Muscle layer of colon (tissue), 2 donors: ENCODE data around the gene ZMIZ2.
A peak's percentile ranks its signal among the peaks of the same experiment; 100 is the strongest.
"Not testable (repeated sequence)": the region's sequence is repeated elsewhere in the genome, so short reads cannot be mapped to it uniquely, and the experiment has no call there.

Experiments used
- H3K27ac ChIP-seq: one replicate; pipeline ENCODE4 v1.7.0; 2013; ENCODE audit warnings: low read depth, mild to moderate bottlenecking, low read length, moderate library complexity
- H3K27me3 ChIP-seq, 2 donors: one replicate each; pipeline ENCODE4 v1.7.0; 2013; ENCODE audit warnings: low read length in 2 of 2, mild to moderate bottlenecking in 2 of 2; ENCODE audit not compliant: insufficient read depth in 2 of 2, control insufficient read depth in 1 of 2
- H3K36me3 ChIP-seq: one replicate; pipeline ENCODE4 v1.7.0; 2013; ENCODE audit warnings: mild to moderate bottlenecking, low read length; ENCODE audit not compliant: insufficient read depth
- H3K4me1 ChIP-seq: one replicate; pipeline ENCODE4 v1.7.0; 2013; ENCODE audit warnings: mild to moderate bottlenecking, low read length; ENCODE audit not compliant: insufficient read depth
- H3K4me3 ChIP-seq, 2 donors: one replicate each; pipeline ENCODE4 v1.7.0; 2013; ENCODE audit warnings: low read length in 2 of 2, low read depth in 1 of 2, mild to moderate bottlenecking in 1 of 2, moderate library complexity in 1 of 2
- H3K9ac ChIP-seq: one replicate; pipeline ENCODE4 v1.7.0; 2013; ENCODE audit warnings: low read length
- H3K9me3 ChIP-seq: one replicate; pipeline ENCODE4 v1.7.0; 2013; ENCODE audit warnings: mild to moderate bottlenecking, low read length
- donor health status: abdominal sarcoma.
- donor health status: Adenocarcinoma of cecum.

Gene ZMIZ2, protein sequence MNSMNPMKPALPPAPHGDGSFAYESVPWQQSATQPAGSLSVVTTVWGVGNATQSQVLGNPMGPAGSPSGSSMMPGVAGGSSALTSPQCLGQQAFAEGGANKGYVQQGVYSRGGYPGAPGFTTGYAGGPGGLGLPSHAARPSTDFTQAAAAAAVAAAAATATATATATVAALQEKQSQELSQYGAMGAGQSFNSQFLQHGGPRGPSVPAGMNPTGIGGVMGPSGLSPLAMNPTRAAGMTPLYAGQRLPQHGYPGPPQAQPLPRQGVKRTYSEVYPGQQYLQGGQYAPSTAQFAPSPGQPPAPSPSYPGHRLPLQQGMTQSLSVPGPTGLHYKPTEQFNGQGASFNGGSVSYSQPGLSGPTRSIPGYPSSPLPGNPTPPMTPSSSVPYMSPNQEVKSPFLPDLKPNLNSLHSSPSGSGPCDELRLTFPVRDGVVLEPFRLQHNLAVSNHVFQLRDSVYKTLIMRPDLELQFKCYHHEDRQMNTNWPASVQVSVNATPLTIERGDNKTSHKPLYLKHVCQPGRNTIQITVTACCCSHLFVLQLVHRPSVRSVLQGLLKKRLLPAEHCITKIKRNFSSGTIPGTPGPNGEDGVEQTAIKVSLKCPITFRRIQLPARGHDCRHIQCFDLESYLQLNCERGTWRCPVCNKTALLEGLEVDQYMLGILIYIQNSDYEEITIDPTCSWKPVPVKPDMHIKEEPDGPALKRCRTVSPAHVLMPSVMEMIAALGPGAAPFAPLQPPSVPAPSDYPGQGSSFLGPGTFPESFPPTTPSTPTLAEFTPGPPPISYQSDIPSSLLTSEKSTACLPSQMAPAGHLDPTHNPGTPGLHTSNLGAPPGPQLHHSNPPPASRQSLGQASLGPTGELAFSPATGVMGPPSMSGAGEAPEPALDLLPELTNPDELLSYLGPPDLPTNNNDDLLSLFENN

DNA sequence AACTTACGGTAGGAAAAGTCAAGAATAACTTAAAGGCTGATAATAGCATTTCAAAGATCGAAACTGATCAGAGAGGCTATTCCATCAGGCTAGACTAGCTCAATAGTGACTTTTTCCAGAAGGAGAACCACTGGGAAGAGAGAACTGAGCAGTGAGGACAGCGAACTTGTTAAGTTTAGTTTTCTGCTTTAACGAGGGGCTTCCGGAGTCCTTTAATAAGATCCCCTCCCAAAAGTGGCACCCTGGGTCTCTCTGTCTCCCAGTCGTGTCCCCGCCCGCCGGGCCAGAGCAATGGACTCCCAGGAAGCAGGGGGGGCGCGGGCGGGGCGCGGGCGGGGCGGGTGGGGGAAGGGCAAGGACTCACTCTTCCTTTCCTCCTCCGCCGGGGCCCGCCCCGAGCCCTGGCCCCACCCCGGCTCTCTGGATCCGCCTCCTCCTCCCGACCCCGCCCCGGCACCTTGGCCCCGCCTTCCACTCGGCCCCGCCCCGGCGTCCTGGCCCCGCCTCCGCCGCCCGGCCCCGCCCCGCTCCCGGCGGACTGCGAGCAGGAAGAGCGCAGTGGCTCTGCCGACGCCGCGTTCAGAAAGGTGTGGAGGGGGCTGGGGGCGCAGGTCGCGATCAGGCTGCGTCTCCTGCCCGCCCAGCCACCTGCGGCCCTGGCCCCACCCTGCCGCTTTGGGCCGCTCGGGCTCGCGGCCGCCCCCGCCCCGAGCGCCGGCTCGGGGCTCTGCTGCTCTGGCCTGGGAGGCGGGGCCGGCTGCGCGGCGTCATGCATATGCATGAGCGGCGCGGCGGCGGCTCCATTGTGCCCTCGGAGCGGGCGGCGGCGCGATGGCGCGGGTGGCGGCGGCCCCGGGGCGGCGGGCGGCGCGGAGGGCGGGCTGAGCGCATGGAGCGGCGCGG lies at the start of gene ZMIZ2:
Gene ZMIZ2, plus strand, starts transcription at position 803 of the 903 bp plus-strand sequence. CDS start 7,403 bp downstream, outside the sequence.
- peaks cover 7% of the 10 kb centered on the region for H3K36me3 ChIP-seq
- peak within 1 kb of the TSS; percentile 64 to 83 for H3K4me3 ChIP-seq
- H3K4me1 ChIP-seq, result peaks cover 20% of the 10 kb centered on the region
- peak within 1 kb of the TSS; percentile 93 for H3K27ac ChIP-seq
- H3K9ac ChIP-seq, result peak within 1 kb of the TSS; percentile 51
- no peaks in the 10 kb centered on the region for H3K9me3 ChIP-seq
- no peaks in the 10 kb centered on the region for H3K27me3 ChIP-seq

DNA sequence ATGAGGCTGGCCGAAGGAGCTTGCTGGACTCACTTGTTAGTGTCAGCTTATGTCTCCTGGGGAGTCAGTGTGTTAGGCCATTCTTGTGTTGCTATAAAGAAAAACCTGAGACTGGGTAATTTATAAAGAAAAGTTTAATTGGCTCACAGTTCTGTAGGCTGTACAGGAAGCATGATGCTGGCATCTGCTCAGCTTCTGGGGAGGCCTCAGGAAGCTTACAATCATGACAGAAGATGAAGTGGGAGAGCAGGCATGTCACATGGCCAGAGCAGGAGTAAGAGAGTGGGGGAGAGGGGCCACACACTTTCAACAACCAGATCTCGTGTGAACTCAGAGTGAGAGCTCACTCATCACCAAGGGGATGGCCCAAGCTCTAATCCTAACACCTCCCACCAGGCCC lies 49.0 kb upstream of the ZMIZ2 start:
- H3K4me1 ChIP-seq, H3K9ac ChIP-seq, H3K27me3 ChIP-seq, H3K4me3 ChIP-seq, H3K9me3 ChIP-seq, H3K27ac ChIP-seq: not testable (repeated sequence)
- peaks cover 72% of the 10 kb centered on the region for H3K36me3 ChIP-seq

DNA sequence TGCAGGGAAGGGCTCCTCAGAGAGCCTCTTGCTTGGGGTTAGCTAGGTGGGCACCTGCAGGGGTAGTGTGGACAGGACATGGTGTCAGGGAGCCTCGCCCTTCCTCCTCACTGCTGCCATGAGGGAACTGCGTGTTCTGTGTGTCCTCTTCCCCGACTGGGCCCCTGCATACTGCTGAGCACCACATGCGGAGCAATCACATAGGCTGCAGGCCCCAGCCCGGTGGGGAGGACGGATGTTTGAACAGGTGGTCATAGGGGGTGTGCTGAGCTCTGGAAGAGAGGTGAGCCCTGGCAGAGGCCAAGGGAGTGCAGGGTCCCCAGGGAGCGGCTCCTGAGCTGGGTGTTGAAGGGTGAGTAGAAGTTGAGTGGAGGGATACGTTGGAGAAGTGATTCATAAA lies 48.3 kb upstream of the ZMIZ2 start:
- Histone ChIP-seq H3K4me1 (no peaks in the 10 kb centered on the region), H3K36me3 (peaks cover 68% of the 10 kb centered on the region), H3K4me3 (no peak overlapping the region), H3K9ac (no peak overlapping the region), H3K27me3 (no peaks in the 10 kb centered on the region), H3K27ac (no peak overlapping the region), H3K9me3 (no peaks in the 10 kb centered on the region)

- not testable (repeated sequence) for H3K9me3 ChIP-seq, H3K9ac ChIP-seq, H3K4me1 ChIP-seq, H3K27ac ChIP-seq, H3K4me3 ChIP-seq, H3K27me3 ChIP-seq
- H3K36me3 ChIP-seq, result peaks cover 57% of the 10 kb centered on the region
These were observed 45.3 kb upstream of the ZMIZ2 start for GRCh38 chr7:44703391-44703790.

DNA sequence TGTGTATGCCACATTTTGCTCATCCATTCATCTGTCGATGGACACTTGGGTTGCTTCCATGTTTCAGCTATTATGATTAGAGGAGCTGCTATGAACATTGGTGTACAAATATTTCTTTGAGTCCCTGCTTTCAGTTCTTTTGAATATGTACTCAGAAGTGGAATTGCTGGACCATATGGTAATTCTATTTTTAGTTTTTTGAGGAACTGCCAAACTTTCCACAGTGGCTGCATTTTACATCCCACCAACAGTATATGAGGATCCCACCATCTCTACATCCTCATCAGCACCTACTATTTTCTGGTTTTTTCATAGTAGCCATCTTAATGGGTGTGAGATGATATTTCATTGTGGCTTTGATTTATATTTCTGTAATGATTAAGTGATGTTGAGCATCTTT lies 44.7 kb upstream of the ZMIZ2 start:
- Histone ChIP-seq H3K4me1 (no peaks in the 10 kb centered on the region), H3K27me3 (no peaks in the 10 kb centered on the region), H3K27ac (no peak overlapping the region), H3K9ac (no peak overlapping the region), H3K36me3 (peaks cover 59% of the 10 kb centered on the region), H3K4me3 (no peak overlapping the region), H3K9me3 (no peaks in the 10 kb centered on the region)

GRCh38 chr7:44705434-44705833 lies 43.2 kb upstream of the ZMIZ2 start:
- no peaks in the 10 kb centered on the region for H3K9me3 ChIP-seq
- no peak overlapping the region for H3K4me3 ChIP-seq
- H3K4me1 ChIP-seq, result no peaks in the 10 kb centered on the region
- peaks cover 46% of the 10 kb centered on the region for H3K36me3 ChIP-seq
- H3K27me3 ChIP-seq, result no peaks in the 10 kb centered on the region
- H3K9ac ChIP-seq, result no peak overlapping the region
- H3K27ac ChIP-seq, result no peak overlapping the region

- peaks cover 30% of the 10 kb centered on the region for H3K36me3 ChIP-seq
- no peak overlapping the region for H3K27ac ChIP-seq
- H3K9me3 ChIP-seq, result no peaks in the 10 kb centered on the region
These were observed 41.7 kb upstream of the ZMIZ2 start for GRCh38 chr7:44706788-44707557.

GRCh38 chr7:44707558-44708230 lies 41.0 kb upstream of the ZMIZ2 start:
- no peak overlapping the region for H3K27ac ChIP-seq
- H3K9me3 ChIP-seq, result no peaks in the 10 kb centered on the region
- no peaks in the 10 kb centered on the region for H3K27me3 ChIP-seq
- H3K9ac ChIP-seq, result no peak overlapping the region
- H3K4me3 ChIP-seq, result no peak overlapping the region
- H3K36me3 ChIP-seq, result peaks cover 27% of the 10 kb centered on the region
- no peaks in the 10 kb centered on the region for H3K4me1 ChIP-seq

More at GRCh38 chr7:44706788-44707557, 41.7 kb upstream of the ZMIZ2 start:
- H3K4me3 ChIP-seq, result no peak overlapping the region
- no peak overlapping the region for H3K9ac ChIP-seq
- no peaks in the 10 kb centered on the region for H3K4me1 ChIP-seq
- H3K27me3 ChIP-seq, result no peaks in the 10 kb centered on the region

DNA sequence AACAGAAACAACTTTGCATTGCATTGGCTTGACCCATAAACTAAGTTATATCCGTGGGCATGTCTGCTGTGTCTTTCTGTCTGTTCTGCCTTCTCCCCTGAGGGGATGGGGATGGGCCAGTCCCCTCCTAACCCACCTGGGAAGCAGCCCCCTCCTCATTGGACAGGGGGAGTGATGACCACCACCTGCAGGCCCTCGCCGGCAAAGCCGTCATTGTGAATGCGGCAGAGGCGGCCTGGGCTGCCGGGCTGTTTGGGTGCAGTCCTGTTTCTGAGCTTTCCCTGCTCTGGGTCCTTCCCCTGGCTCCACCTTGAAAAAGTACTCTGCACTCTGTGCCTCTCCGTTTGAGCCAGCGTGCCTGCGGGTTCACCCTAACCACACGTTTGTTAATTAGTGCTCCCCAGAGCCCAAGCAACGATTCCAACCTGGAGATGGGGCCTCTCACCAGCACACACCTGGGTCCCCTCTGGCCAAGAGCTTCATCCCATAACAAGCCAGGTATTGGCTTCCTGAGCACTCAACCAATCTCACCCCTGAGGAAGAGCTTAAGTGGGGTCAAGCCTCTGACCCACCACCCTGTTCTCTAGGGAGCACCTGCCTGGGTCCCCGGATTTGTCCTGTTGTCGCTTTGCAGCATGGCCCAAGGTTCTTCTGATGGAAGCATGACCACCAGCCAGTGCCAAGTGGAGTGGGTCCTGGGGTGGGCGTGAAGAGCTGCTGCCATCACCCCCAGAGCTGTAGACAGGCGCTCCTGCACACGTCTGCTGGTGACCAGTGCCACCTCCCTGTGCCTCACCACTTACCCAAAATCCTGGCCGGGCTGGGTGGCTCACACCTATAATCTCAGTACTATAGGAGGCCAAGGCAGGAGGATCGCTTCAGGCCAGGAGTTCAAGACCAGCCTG lies 39.4 kb upstream of the ZMIZ2 start:
- Histone ChIP-seq H3K27ac (no peak overlapping the region), H3K9me3 (no peaks in the 10 kb centered on the region), H3K27me3 (no peaks in the 10 kb centered on the region), H3K36me3 (peaks cover 27% of the 10 kb centered on the region), H3K4me3 (no peak overlapping the region), H3K9ac (no peak overlapping the region), H3K4me1 (no peaks in the 10 kb centered on the region)
